HG02943 (cell line): ENCODE measurements around the gene UGT1A7.
"Not testable (repeated sequence)": the region's sequence is repeated elsewhere in the genome, so short reads cannot be mapped to it uniquely, and the experiment has no call there.

Experiments
- ATAC-seq: cut with Tn5 transposase; IDR thresholded peaks from one replicate; pipeline ENCODE4 v1.9.1; 2021; ENCODE audit warnings: mild to moderate bottlenecking, low read depth, moderate library complexity; ENCODE audit not compliant: unreplicated experiment

The UGT1A7 gene

GRCh38 chr2:233711312-233712008 is 29.8 kb downstream of the UGT1A7 start:
- ATAC-seq = no peak

- ATAC-seq = no peak
Measured at GRCh38 chr2:233712611-233713261, 31.0 kb downstream of the UGT1A7 start, which contains the start of gene UGT1A5. TSS of gene UGT1A5 (plus strand) at chr2:233712907. CDS start at chr2:233712992, 85 bp downstream.

GRCh38 chr2:233713262-233713615 is 31.5 kb downstream of the UGT1A7 start:
- no peak for ATAC-seq

GRCh38 chr2:233714121-233714520 is 32.4 kb downstream of the UGT1A7 start:
- ATAC-seq = no peak

GRCh38 chr2:233718552-233718951 is 36.9 kb downstream of the UGT1A7 start, which contains the start of gene UGT1A4:
TSS of gene UGT1A4 (plus strand) at chr2:233718736. CDS start at chr2:233718821, 85 bp downstream.
- no peak for ATAC-seq

GRCh38 chr2:233728723-233729301 is 47.1 kb downstream of the UGT1A7 start, which contains the start of gene UGT1A3:
TSS of gene UGT1A3 (plus strand) at chr2:233729042. CDS start at chr2:233729127, 85 bp downstream.
- no peak for ATAC-seq

- ATAC-seq = not testable (repeated sequence)
Measured at GRCh38 chr2:233736868-233737653, 55.4 kb downstream of the UGT1A7 start.

GRCh38 chr2:233740870-233741269 is 59.2 kb downstream of the UGT1A7 start:
- no peak for ATAC-seq

- no peak for ATAC-seq
Measured at GRCh38 chr2:233743464-233744259, 62.0 kb downstream of the UGT1A7 start.

- ATAC-seq = no peak
Measured at GRCh38 chr2:233745073-233745755, 63.5 kb downstream of the UGT1A7 start.

- ATAC-seq = not testable (repeated sequence)
Measured at GRCh38 chr2:233745838-233746237, 64.1 kb downstream of the UGT1A7 start.

GRCh38 chr2:233746475-233747282 is 65.0 kb downstream of the UGT1A7 start:
- ATAC-seq = no peak

GRCh38 chr2:233747283-233747544 is 65.5 kb downstream of the UGT1A7 start:
- ATAC-seq = no peak

GRCh38 chr2:233750689-233751088 is 69.0 kb downstream of the UGT1A7 start:
- not testable (repeated sequence) for ATAC-seq

GRCh38 chr2:233751212-233752009 is 69.7 kb downstream of the UGT1A7 start:
- not testable (repeated sequence) for ATAC-seq

GRCh38 chr2:233754872-233755611 is 73.3 kb downstream of the UGT1A7 start:
- no peak for ATAC-seq

- no peak for ATAC-seq
Measured at GRCh38 chr2:233756429-233757081, 74.9 kb downstream of the UGT1A7 start.
